GM12878 (cell line): ENCODE results near the gene SFI1.

Source experiments
- BHLHE40 ChIP-seq, 2 experiments: fragments of 450-650 bp in 1 of 2; IDR thresholded peaks; 2 replicates each; pipeline ENCODE4 v1.6.1; 2011 to 2017; ENCODE audit warnings: low read depth in 2 of 2, borderline replicate concordance in 1 of 2, improper control_type of control experiment in 1 of 2, low read length in 1 of 2, mild to moderate bottlenecking in 1 of 2
- CEBPB ChIP-seq, 2 experiments: fragments of 150-350 bp in 1 of 2; IDR thresholded peaks; 2 replicates each; pipeline ENCODE4 v1.6.1; 2012 to 2014; ENCODE audit warnings: low read depth in 2 of 2, low read length in 2 of 2, borderline replicate concordance in 1 of 2, inconsistent platforms in 1 of 2
- CTCF ChIP-seq, 3 experiments: IDR thresholded peaks in 2 of 3; conservative IDR thresholded peaks in 1 of 3; 2 replicates each; pipeline ENCODE4 v1.5.1; 2011; ENCODE audit warnings: low read depth in 3 of 3, low read length in 3 of 3, mild to moderate bottlenecking in 3 of 3, control low read depth in 2 of 3, moderate library complexity in 2 of 3, inconsistent platforms in 1 of 3, mixed read lengths in 1 of 3; ENCODE audit not compliant: control insufficient read depth in 2 of 3, insufficient read depth in 1 of 3; ENCODE audit errors: extremely low read depth in 1 of 3
- DPF2 ChIP-seq: fragments of 450-650 bp; IDR thresholded peaks from 2 replicates; pipeline ENCODE4 v1.6.1; 2017; ENCODE audit warnings: mild to moderate bottlenecking
- EP300 ChIP-seq, 2 experiments: fragments of 150-350 bp in 1 of 2; IDR thresholded peaks; 2 replicates each; pipeline ENCODE4 v1.6.1; 2011 to 2012; ENCODE audit warnings: low read depth in 2 of 2, low read length in 2 of 2, borderline replicate concordance in 1 of 2, improper control_type of control experiment in 1 of 2, inconsistent platforms in 1 of 2; ENCODE audit not compliant: control insufficient read depth in 1 of 2
- ESRRA ChIP-seq: IDR thresholded peaks from 2 replicates; pipeline ENCODE4 v1.6.1; 2012; ENCODE audit warnings: mild to moderate bottlenecking, low read length, improper control_type of control experiment
- JUNB ChIP-seq: IDR thresholded peaks from 2 replicates; pipeline ENCODE4 v1.6.1; 2016; ENCODE audit warnings: antibody characterized with exemption, mild to moderate bottlenecking
- MAX ChIP-seq: IDR thresholded peaks from 2 replicates; pipeline ENCODE4 v1.6.1; 2012; ENCODE audit warnings: low read depth, low read length, improper control_type of control experiment
- NR2C2 ChIP-seq: IDR thresholded peaks from 2 replicates; pipeline ENCODE4 v1.6.1; 2011; ENCODE audit warnings: borderline replicate concordance, low read depth; ENCODE audit not compliant: control insufficient read depth, insufficient read length
- POLR2AphosphoS5 ChIP-seq: IDR thresholded peaks from 2 replicates; pipeline ENCODE4 v1.6.1; 2011; ENCODE audit warnings: mild to moderate bottlenecking, low read length, inconsistent platforms
- SP1 ChIP-seq: IDR thresholded peaks from one replicate; pipeline ENCODE4 v1.6.1; 2011; ENCODE audit warnings: low read depth, low read length
- ZBTB40 ChIP-seq: fragments of 450-650 bp; IDR thresholded peaks from 2 replicates; pipeline ENCODE4 v1.6.1; 2016; ENCODE audit warnings: mild to moderate bottlenecking, moderate library complexity, borderline replicate concordance
- ZNF274 ChIP-seq: IDR thresholded peaks from one replicate; pipeline ENCODE4 v1.8.0; 2011; ENCODE audit not compliant: insufficient read length, insufficient read depth
- ZZZ3 ChIP-seq: IDR thresholded peaks from 2 replicates; pipeline ENCODE4 v1.6.1; 2011; ENCODE audit warnings: low read depth; ENCODE audit not compliant: control insufficient read depth, insufficient read length

DNA sequence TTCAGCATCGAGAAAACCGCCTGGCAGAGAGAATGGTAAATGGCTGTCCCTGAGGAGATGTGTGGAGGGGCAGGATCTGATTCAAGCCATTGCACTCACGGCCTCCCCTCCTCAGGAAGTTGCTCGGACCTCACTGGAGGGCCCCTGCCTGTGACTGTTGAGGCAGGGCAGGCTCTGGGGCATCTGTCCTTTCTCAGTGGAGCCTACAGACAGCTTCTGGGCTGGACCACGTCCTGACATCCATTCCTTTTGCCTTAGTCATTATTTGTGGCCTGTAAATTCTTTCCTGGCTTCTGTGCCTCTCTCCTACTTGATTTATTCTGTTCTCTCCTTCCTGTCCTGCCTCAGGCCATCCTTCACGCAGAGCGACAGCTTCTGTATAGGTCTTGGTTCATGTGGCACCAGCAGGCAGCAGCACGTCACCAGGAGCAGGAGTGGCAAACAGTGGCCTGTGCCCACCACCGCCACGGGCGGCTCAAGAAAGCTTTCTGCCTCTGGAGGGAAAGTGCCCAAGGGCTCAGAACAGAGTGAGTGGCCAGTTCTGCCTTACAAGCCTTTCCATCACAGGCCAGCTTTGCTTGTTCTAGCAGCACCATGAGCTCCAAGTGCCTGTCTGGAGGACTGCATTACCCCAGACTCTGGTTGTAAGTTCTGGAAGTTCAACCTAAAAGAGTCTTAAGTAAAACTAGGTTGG is 106.1 kb downstream of the SFI1 start:
- TF ChIP-seq ZNF274 (no peak), CTCF (IDR thresholded peaks at IDR 0.05 in 2 of 3, conservative IDR thresholded peaks at IDR 0.05 in 1 of 3; ENCODE audit: control insufficient read depth in 2 of 3, extremely low read depth in 1 of 3, insufficient read depth in 1 of 3, low read depth in 3 of 3, low read length in 3 of 3) (no peak), SP1 (no peak), EP300 (IDR thresholded peaks at IDR 0.05; ENCODE audit: borderline replicate concordance in 1 of 2, control insufficient read depth in 1 of 2, low read depth in 2 of 2, low read length in 2 of 2) (no peak), BHLHE40 (IDR thresholded peaks at IDR 0.05; ENCODE audit: borderline replicate concordance in 1 of 2, low read depth in 2 of 2, low read length in 1 of 2) (no peak), ESRRA (no peak), ZBTB40 (no peak), ZZZ3 (no peak), MAX (no peak), DPF2 (no peak), POLR2AphosphoS5 (no peak), CEBPB (IDR thresholded peaks at IDR 0.05; ENCODE audit: borderline replicate concordance in 1 of 2, low read depth in 2 of 2, low read length in 2 of 2) (no peak), JUNB (no peak), NR2C2 (no peak)
